Coronary artery (tissue), 2 donors: ENCODE results near the gene THOP1.

Experiments
- DNase-seq: peaks from one replicate; pipeline ENCODE4 v3.0.0-alpha.2; 2017; ENCODE audit warnings: low spot score
- H3K27ac ChIP-seq, 2 donors: fragments of 200-600 bp; sonication (generic); one replicate each; pipeline ENCODE4 v1.5.1; 2016 to 2019
- H3K4me3 ChIP-seq: fragments of 200-600 bp; sonication (generic); 2 replicates; pipeline ENCODE4 v1.5.1; 2016; ENCODE audit warnings: mild to moderate bottlenecking, moderate library complexity
- CTCF ChIP-seq: fragments of 200-600 bp; sonication (generic); IDR thresholded peaks from one replicate; pipeline ENCODE4 v1.5.1; 2019; ENCODE audit warnings: antibody characterized with exemption

The THOP1 gene

GRCh38 chr19:2793126-2793525, 7.8 kb downstream of the THOP1 start:
- no peak for TF ChIP-seq CTCF
- H3K4me3 ChIP-seq = no peak overlapping the region
- no peak for DNase-seq
- no peak overlapping the region for H3K27ac ChIP-seq

- no peak for TF ChIP-seq CTCF
- no peak for DNase-seq
- Histone ChIP-seq H3K27ac (no peak overlapping the region), H3K4me3 (no peak overlapping the region)
Observed at GRCh38 chr19:2793577-2793976, 8.3 kb downstream of the THOP1 start.

- Histone ChIP-seq H3K4me3 (no peak overlapping the region), H3K27ac (no peak overlapping the region)
- DNase-seq = no peak
- no peak for TF ChIP-seq CTCF
Observed at GRCh38 chr19:2795827-2796658, 10.7 kb downstream of the THOP1 start.

GRCh38 chr19:2796659-2797266, 11.5 kb downstream of the THOP1 start:
- Histone ChIP-seq H3K4me3 (no peak overlapping the region), H3K27ac (no peak overlapping the region)
- TF ChIP-seq CTCF = no peak
- no peak for DNase-seq

- H3K4me3 ChIP-seq = no peak overlapping the region
- no peak for DNase-seq
- H3K27ac ChIP-seq = no peak overlapping the region
- TF ChIP-seq CTCF = no peak
Observed at GRCh38 chr19:2797280-2797679, 12.0 kb downstream of the THOP1 start.

- no peak overlapping the region for H3K27ac ChIP-seq
- DNase-seq = no peak
- no peak for TF ChIP-seq CTCF
- H3K4me3 ChIP-seq = no peak overlapping the region
Observed at GRCh38 chr19:2798158-2798685, 12.9 kb downstream of the THOP1 start.

- no peak for TF ChIP-seq CTCF
- no peak overlapping the region for H3K4me3 ChIP-seq
- no peak overlapping the region for H3K27ac ChIP-seq
- DNase-seq = no peak
Observed at GRCh38 chr19:2798733-2799132, 13.4 kb downstream of the THOP1 start.
